ENCODE results near the gene MFAP2. TPM values are rescaled to one million over a fixed set of nuclear protein-coding genes. Genes with fewer than 3 reads are reported as not detected.

Gene MFAP2
- total RNA-seq, 4 donors from 2014 or later: 1.4 to 21.1 (median 9.1) TPM

GRCh38 chr1:17024721-17025120 lies 44.3 kb upstream of the MFAP2 start:
- 88 to 91% methylated on average over 1 of the region's 1 CpG for WGBS, 2 donors
- H3K9me3 ChIP-seq: no peaks in the 10 kb centered on the region
- H3K4me1 ChIP-seq: peaks cover 7 to 12% of the 10 kb centered on the region in 2 donors
- H3K27me3 ChIP-seq: no peaks in the 10 kb centered on the region
- no peak overlapping the region for H3K27ac ChIP-seq
- DNase-seq: no peak
- TF ChIP-seq, protein P1, sequence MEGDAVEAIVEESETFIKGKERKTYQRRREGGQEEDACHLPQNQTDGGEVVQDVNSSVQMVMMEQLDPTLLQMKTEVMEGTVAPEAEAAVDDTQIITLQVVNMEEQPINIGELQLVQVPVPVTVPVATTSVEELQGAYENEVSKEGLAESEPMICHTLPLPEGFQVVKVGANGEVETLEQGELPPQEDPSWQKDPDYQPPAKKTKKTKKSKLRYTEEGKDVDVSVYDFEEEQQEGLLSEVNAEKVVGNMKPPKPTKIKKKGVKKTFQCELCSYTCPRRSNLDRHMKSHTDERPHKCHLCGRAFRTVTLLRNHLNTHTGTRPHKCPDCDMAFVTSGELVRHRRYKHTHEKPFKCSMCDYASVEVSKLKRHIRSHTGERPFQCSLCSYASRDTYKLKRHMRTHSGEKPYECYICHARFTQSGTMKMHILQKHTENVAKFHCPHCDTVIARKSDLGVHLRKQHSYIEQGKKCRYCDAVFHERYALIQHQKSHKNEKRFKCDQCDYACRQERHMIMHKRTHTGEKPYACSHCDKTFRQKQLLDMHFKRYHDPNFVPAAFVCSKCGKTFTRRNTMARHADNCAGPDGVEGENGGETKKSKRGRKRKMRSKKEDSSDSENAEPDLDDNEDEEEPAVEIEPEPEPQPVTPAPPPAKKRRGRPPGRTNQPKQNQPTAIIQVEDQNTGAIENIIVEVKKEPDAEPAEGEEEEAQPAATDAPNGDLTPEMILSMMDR (IDR thresholded peaks at IDR 0.05): no peak
- no peak for TF ChIP-seq POLR2A (IDR thresholded peaks at IDR 0.05)
- intact Hi-C loops (cut with DNase I): no loop called here
- no peak overlapping the region for H3K4me3 ChIP-seq (replicated peaks in 1 of 3)
- peaks cover 58 to 59% of the 10 kb centered on the region in 2 donors for H3K36me3 ChIP-seq

DNA sequence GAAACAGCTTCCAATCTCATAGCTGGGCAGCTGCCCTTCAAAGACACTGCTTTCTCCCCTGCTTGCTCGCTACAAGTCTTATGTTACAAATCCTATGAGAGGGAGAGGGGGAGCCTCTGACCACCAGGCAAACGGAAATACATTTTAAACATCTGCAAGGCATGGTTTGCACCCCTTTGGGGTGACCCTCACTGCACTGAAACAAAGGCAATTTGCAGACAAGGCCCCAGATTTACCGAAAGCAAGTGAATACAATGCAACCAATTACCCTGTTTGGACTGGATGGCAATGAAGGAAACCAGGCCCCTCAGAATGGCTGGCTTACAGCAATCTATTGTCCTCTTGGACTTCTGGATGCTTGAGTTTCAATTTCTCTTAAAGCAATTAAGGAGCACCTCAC lies 43.2 kb upstream of the MFAP2 start:
- Histone ChIP-seq H3K4me3 (replicated peaks in 1 of 3) (no peak overlapping the region), H3K27ac (no peak overlapping the region), H3K36me3 (peaks cover 64 to 65% of the 10 kb centered on the region in 2 donors), H3K4me1 (peaks cover 7 to 12% of the 10 kb centered on the region in 2 donors), H3K27me3 (no peaks in the 10 kb centered on the region), H3K9me3 (no peaks in the 10 kb centered on the region)
- WGBS, 2 donors: 89 to 92% methylated on average over 3 of the region's 3 CpGs
- no peak for TF ChIP-seq POLR2A (IDR thresholded peaks at IDR 0.05)
- TF ChIP-seq, protein P1 (IDR thresholded peaks at IDR 0.05): no peak
- intact Hi-C loops (cut with DNase I): no loop called here
- no peak for DNase-seq

GRCh38 chr1:17023102-17023501 lies 42.7 kb upstream of the MFAP2 start:
- no peak overlapping the region for H3K27ac ChIP-seq
- TF ChIP-seq, protein P1 (IDR thresholded peaks at IDR 0.05): no peak
- TF ChIP-seq POLR2A (IDR thresholded peaks at IDR 0.05): no peak
- H3K27me3 ChIP-seq: no peaks in the 10 kb centered on the region
- intact Hi-C loops (cut with DNase I): no loop called here
- H3K9me3 ChIP-seq: no peaks in the 10 kb centered on the region
- no peak overlapping the region for H3K4me3 ChIP-seq (replicated peaks in 1 of 3)
- H3K36me3 ChIP-seq: peaks cover 68 to 69% of the 10 kb centered on the region in 2 donors
- no peak for DNase-seq
- 66 to 68% methylated on average over 4 of the region's 4 CpGs for WGBS, 2 donors
- H3K4me1 ChIP-seq: peaks cover 7 to 10% of the 10 kb centered on the region in 2 donors

DNA sequence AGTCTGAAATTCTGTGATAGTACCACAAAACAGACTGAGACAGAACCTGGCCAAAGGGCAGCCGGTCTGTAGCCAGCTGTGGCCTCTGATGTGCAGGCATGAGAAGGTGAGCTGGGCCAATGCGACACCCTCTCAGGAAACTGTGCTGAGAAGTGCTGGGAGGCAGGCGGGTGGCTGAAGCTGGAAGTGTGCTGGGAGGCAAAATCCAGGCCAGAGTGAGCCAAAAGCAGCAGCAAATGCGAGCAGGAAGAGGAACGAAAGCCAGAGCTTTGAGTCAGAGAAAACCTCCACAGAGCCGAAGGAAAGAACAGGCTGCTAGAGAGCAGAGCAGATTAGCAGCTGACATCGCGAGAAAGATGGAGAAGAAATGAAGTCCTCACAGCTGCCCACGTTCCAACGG lies 41.5 kb upstream of the MFAP2 start:
- H3K27ac ChIP-seq: no peak overlapping the region

DNA sequence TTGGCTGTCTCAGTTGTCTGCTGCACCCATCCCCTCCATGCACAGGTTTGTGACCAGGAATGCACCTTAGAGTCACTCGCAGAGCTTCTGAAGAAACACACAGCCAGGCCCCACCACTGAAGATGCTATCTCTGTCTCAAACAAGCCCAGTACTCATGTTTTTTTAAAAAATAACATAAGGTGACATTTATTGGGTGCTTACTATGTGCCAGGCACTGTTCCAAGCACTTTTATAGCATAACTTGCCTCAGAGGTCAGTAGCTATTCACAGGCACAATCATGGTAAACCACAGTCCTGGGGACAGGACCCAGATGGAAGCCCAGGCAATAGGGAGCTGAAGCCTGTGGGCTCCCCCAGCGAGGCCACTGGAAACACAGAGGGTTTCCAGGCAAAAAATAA lies 40.1 kb upstream of the MFAP2 start:
- Histone ChIP-seq H3K36me3 (peaks cover 51 to 57% of the 10 kb centered on the region in 2 donors), H3K4me3 (replicated peaks in 1 of 3) (no peak overlapping the region), H3K4me1 (no peaks in the 10 kb centered on the region), H3K27me3 (no peaks in the 10 kb centered on the region), H3K27ac (no peak overlapping the region), H3K9me3 (no peaks in the 10 kb centered on the region)
- no peak for DNase-seq
- intact Hi-C loops (cut with DNase I): no loop called here
- TF ChIP-seq, protein P1 (IDR thresholded peaks at IDR 0.05): no peak
- no peak for TF ChIP-seq POLR2A (IDR thresholded peaks at IDR 0.05)
- WGBS, 2 donors: 96 to 100% methylated on average over 2 of the region's 2 CpGs

More for the DNA sequence above, 41.5 kb upstream of the MFAP2 start:
- Histone ChIP-seq H3K36me3 (peaks cover 60 to 64% of the 10 kb centered on the region in 2 donors), H3K27me3 (no peaks in the 10 kb centered on the region), H3K9me3 (no peaks in the 10 kb centered on the region), H3K4me3 (replicated peaks in 1 of 3) (no peak overlapping the region), H3K4me1 (no peaks in the 10 kb centered on the region)
- intact Hi-C loops (cut with DNase I): no loop called here
- DNase-seq: no peak
- TF ChIP-seq POLR2A (IDR thresholded peaks at IDR 0.05): no peak
- TF ChIP-seq, protein P1 (IDR thresholded peaks at IDR 0.05): no peak
- 87 to 95% methylated on average over 10 of the region's 10 CpGs for WGBS, 2 donors
